ENCODE data around the gene MFSD8.

GRCh38 chr4:127967141-127967775 is 2.3 kb upstream of the MFSD8 start:
- TF ChIP-seq CTCF (optimal IDR thresholded peaks at IDR 0.05 in 1 of 3, IDR thresholded peaks at IDR 0.05 in 1 of 3, conservative IDR thresholded peaks at IDR 0.05 in 1 of 3; ENCODE audit: extremely low read depth in 1 of 3, insufficient read depth in 2 of 3, low read length in 3 of 3) (no peak), EZH2 (IDR thresholded peaks at IDR 0.05; ENCODE audit: low read length) (no peak)
